Neural cell (in vitro differentiated cells): ENCODE measurements around the gene AK3. TPM values are rescaled to one million over a fixed set of nuclear protein-coding genes. Genes with fewer than 3 reads are reported as not detected.

Experiments
- H2AFZ ChIP-seq: fragments of 200-600, 300-800 bp; sonication (generic), shearing (Covaris generic); 2 replicates; pipeline ENCODE4 v1.6.0; 2014; ENCODE audit warnings: low read depth, mild to moderate bottlenecking, antibody characterized with exemption, low read length, moderate library complexity
- H3F3A ChIP-seq: fragments of 200-600 bp; shearing (Covaris generic); 2 replicates; pipeline ENCODE4 v1.6.1; 2016; ENCODE audit warnings: mild to moderate bottlenecking, moderate library complexity, mixed read lengths, antibody characterized with exemption, low read length; ENCODE audit not compliant: insufficient read depth, poor library complexity, severe bottlenecking
- H3K27ac ChIP-seq: fragments of 200-600, 300-800 bp; sonication (generic), shearing (Covaris generic); 2 replicates; pipeline ENCODE4 v1.5.1; 2014; ENCODE audit warnings: mild to moderate bottlenecking, low read length, moderate library complexity
- H3K27me3 ChIP-seq: fragments of 300-800, 200-600 bp; sonication (generic), shearing (Covaris generic); 2 replicates; pipeline ENCODE4 v1.6.0; 2014; ENCODE audit warnings: mild to moderate bottlenecking, low read depth, low read length, moderate library complexity; ENCODE audit not compliant: insufficient read depth
- H3K36me3 ChIP-seq: fragments of 300-800, 200-600 bp; sonication (generic), shearing (Covaris generic); 2 replicates; pipeline ENCODE4 v1.5.1; 2014; ENCODE audit warnings: mild to moderate bottlenecking, antibody characterized with exemption, low read length, moderate library complexity; ENCODE audit not compliant: insufficient read depth
- H3K4me2 ChIP-seq: fragments of 300-800, 200-600 bp; sonication (generic), shearing (Covaris generic); 2 replicates; pipeline ENCODE4 v1.6.0; 2014; ENCODE audit warnings: mild to moderate bottlenecking, low read length
- H3K4me3 ChIP-seq: fragments of 300-800, 200-600 bp; sonication (generic), shearing (Covaris generic); 2 replicates; pipeline ENCODE4 v1.5.1; 2014; ENCODE audit warnings: mild to moderate bottlenecking, low read length, moderate library complexity
- H3K79me2 ChIP-seq: fragments of 200-600 bp; shearing (Covaris generic); replicated peaks from 2 replicates; pipeline ENCODE4 v1.6.0; 2014; ENCODE audit warnings: mild to moderate bottlenecking, low read length, moderate library complexity; ENCODE audit not compliant: insufficient read depth
- H3K9ac ChIP-seq: fragments of 300-800, 200-600 bp; sonication (generic), shearing (Covaris generic); 2 replicates; pipeline ENCODE4 v1.6.1; 2016; ENCODE audit warnings: mild to moderate bottlenecking, low read length, mixed read lengths
- H3K9me2 ChIP-seq: fragments of 200-600 bp; shearing (Covaris generic); 2 replicates; pipeline ENCODE4 v1.6.1; 2016; ENCODE audit warnings: mild to moderate bottlenecking, low read length, mixed read lengths; ENCODE audit not compliant: insufficient read depth
- H3K9me3 ChIP-seq: fragments of 200-600, 300-800 bp; sonication (generic), shearing (Covaris generic); 2 replicates; pipeline ENCODE4 v1.6.1; 2016; ENCODE audit warnings: mild to moderate bottlenecking, mixed run types, low read length, moderate library complexity, mixed read lengths
- H4K20me1 ChIP-seq: fragments of 200-600 bp; shearing (Covaris generic); 2 replicates; pipeline ENCODE4 v1.6.1; 2016; ENCODE audit warnings: mild to moderate bottlenecking, mixed run types; ENCODE audit not compliant: insufficient read depth
- CTCF ChIP-seq: fragments of 450-650 bp; IDR thresholded peaks from 2 replicates; pipeline ENCODE4 v1.5.1; 2014; ENCODE audit warnings: antibody characterized with exemption, mild to moderate bottlenecking, moderate library complexity; ENCODE audit not compliant: poor library complexity, severe bottlenecking
- EP300 ChIP-seq: fragments of 450-650 bp; conservative IDR thresholded peaks from 2 replicates; pipeline ENCODE4 v1.6.1; 2014; ENCODE audit warnings: antibody characterized with exemption, mild to moderate bottlenecking, moderate library complexity; ENCODE audit not compliant: poor library complexity, severe bottlenecking
- EZH2 ChIP-seq: fragments of 200-600, 300-800 bp; shearing (Covaris generic), sonication (generic); IDR thresholded peaks from 2 replicates; pipeline ENCODE4 v1.6.1; 2014; ENCODE audit warnings: antibody characterized with exemption, low read length, borderline replicate concordance, mild to moderate bottlenecking; ENCODE audit not compliant: insufficient read depth, poor library complexity, severe bottlenecking
- MXI1 ChIP-seq: fragments of 450-650 bp; conservative IDR thresholded peaks from 2 replicates; pipeline ENCODE4 v1.6.1; 2014; ENCODE audit warnings: antibody characterized with exemption, mild to moderate bottlenecking; ENCODE audit not compliant: poor library complexity, severe bottlenecking
- POLR2AphosphoS5 ChIP-seq: IDR thresholded peaks from 2 replicates; pipeline ENCODE4 v1.6.1; 2012
- RAD21 ChIP-seq: fragments of 450-650 bp; conservative IDR thresholded peaks from 2 replicates; pipeline ENCODE4 v1.6.1; 2014; ENCODE audit warnings: antibody characterized with exemption, mild to moderate bottlenecking, moderate library complexity
- REST ChIP-seq: IDR thresholded peaks from 2 replicates; pipeline ENCODE4 v1.6.1; 2012; ENCODE audit warnings: borderline replicate concordance
- SMC3 ChIP-seq: fragments of 450-650 bp; conservative IDR thresholded peaks from 2 replicates; pipeline ENCODE4 v1.6.1; 2014; ENCODE audit warnings: antibody characterized with exemption, mild to moderate bottlenecking, moderate library complexity; ENCODE audit not compliant: poor library complexity
- TAF1 ChIP-seq: IDR thresholded peaks from 2 replicates; pipeline ENCODE4 v1.6.1; 2012; ENCODE audit warnings: low read depth
- polyA plus RNA-seq: library from polyadenylated mRNA; depleted of rRNA; stranded (reverse); fragments of >200 nt; gene quantifications from 2 replicates; pipeline ENCODE4 v1.2.3, GENCODE V29; 2014

Gene AK3
- polyA plus RNA-seq, 1 donor from 2014 or later: 73.7 TPM

- Histone ChIP-seq H3K9ac (no peak overlapping the region), H3K4me2 (no peak overlapping the region), H3F3A (no peaks in the 10 kb centered on the region), H3K79me2 (peaks cover 23% of the 10 kb centered on the region), H2AFZ (no peak overlapping the region), H3K27me3 (no peaks in the 10 kb centered on the region), H4K20me1 (no peaks in the 10 kb centered on the region), H3K27ac (no peak overlapping the region), H3K4me3 (no peak overlapping the region), H3K9me3 (no peaks in the 10 kb centered on the region), H3K9me2 (no peaks in the 10 kb centered on the region), H3K36me3 (no peaks in the 10 kb centered on the region)
- no peak for TF ChIP-seq EP300
- no peak for TF ChIP-seq RAD21
- no peak for TF ChIP-seq REST
- no peak for TF ChIP-seq TAF1
Measured at GRCh38 chr9:4686112-4686511, 54.9 kb downstream of the AK3 start.

GRCh38 chr9:4684820-4685219 is 56.2 kb downstream of the AK3 start:
- Histone ChIP-seq H3K4me2 (no peak overlapping the region), H3K27ac (no peak overlapping the region), H4K20me1 (no peaks in the 10 kb centered on the region), H3K9me2 (no peaks in the 10 kb centered on the region), H3F3A (no peaks in the 10 kb centered on the region), H3K9ac (no peak overlapping the region), H2AFZ (no peak overlapping the region), H3K79me2 (peaks cover 27% of the 10 kb centered on the region), H3K36me3 (no peaks in the 10 kb centered on the region), H3K9me3 (no peaks in the 10 kb centered on the region), H3K4me3 (no peak overlapping the region), H3K27me3 (no peaks in the 10 kb centered on the region)
- no peak for TF ChIP-seq MXI1
- TF ChIP-seq TAF1: no peak
- no peak for TF ChIP-seq EP300
- TF ChIP-seq RAD21: no peak
- TF ChIP-seq REST: no peak
- no peak for TF ChIP-seq CTCF
- no peak for TF ChIP-seq SMC3
- no peak for TF ChIP-seq EZH2
- TF ChIP-seq POLR2AphosphoS5: no peak
